GDM1 (cell line): ENCODE data around the gene ABCD3.
"Not testable (repeated sequence)": the region's sequence is repeated elsewhere in the genome, so short reads cannot be mapped to it uniquely, and the experiment has no call there.

Experiments used
- DNase-seq: peaks from one replicate; lab custom pipeline; 2025; lab: John Stamatoyannopoulos, UW

Gene ABCD3

DNA sequence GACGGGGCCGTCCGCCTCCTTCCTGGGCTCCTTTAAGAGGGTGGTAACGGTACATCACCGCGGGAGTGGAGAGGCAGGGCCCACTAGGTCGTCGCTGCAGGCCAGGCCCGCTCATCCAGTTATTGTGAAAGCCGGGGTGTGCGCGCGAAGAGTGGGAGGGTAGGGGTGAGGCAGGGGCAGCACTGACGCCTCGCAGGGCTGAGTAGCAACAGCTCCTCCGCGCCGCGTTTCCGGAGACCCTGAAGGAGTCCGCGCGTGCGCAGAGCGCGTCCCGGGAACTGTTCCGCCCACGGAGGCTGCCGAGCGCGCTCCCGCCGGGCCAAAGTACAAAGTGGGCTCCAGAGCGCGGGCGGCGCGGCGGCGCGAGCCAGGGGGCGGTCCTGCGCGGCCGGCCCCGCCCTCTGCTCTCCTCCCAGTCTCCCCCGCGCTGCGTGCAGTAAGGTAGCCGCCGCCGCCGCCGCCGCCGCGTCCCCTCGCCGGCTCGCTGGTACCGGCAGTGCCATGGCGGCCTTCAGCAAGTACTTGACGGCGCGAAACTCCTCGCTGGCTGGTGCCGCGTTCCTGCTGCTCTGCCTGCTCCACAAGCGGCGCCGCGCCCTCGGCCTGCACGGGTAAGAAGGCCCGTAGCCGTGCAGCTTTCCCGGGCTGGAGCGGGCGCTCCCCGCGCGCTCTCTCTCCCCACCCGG, at the start of gene ABCD3:
TSS of gene ABCD3 (plus strand) at position 412 of the 686 bp plus-strand sequence. CDS start at position 502, 90 bp downstream.
- DNase-seq, result peak; percentile 98

DNA sequence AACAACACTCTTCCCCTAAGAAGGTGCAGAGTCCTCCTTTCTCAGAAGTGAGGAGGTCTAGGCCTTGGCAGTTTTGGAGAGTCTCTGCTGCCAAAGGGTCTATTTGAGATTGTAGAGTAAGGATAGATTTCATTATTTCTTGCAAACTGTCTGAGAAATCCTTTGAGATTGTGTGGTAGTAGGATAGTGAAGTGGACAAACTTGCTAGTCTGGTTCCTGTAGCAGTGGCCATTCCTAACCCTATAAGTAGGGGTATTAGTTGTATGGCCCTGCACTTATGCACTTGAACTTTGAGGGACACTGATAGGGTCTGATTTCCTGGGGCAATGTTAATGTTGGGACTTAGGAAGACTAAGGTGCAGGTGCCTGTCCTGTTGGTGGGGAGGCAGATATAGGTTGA, 45.4 kb upstream of the ABCD3 start:
- not testable (repeated sequence) for DNase-seq

DNA sequence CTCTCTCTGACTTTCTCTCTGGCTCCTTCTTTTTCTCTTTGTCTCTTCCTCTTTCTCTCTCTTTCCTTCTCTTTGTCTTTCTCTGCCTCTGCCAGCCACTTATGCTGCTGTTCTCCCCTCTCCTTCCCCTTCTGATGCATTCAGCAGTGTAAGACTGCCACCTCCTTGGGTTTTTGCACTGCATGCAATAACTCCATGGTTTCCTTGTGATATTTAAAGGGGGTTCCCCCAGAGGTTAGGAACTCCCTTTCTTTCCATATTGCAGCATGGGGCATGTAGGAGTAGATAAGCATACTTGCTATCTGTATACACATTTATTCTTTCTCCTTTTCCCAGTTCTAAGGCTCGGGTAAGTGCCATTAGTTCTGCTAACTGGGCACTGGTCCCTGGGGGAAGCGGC, 44.9 kb upstream of the ABCD3 start:
- DNase-seq, result peak; percentile 12

DNA sequence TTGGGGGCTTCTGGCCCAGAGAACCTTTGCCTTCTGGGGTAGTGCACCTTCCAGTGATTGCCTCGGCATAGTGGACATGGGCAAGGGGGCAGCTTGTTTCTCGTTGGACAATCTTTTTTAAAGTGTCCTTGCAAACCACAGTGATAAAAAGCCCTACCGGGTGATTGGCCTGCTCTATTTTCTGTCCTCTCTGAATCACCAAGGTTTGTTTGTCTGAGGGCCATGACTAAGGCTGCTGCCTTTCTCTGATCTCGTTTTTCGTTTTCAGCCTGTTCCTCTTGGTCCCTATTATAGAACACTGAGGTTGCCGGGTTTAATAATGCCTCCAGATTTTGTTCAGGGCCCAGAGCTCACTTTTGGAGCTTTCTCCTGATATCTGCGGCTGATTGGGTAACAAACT, 42.5 kb upstream of the ABCD3 start:
- not testable (repeated sequence) for DNase-seq

DNA sequence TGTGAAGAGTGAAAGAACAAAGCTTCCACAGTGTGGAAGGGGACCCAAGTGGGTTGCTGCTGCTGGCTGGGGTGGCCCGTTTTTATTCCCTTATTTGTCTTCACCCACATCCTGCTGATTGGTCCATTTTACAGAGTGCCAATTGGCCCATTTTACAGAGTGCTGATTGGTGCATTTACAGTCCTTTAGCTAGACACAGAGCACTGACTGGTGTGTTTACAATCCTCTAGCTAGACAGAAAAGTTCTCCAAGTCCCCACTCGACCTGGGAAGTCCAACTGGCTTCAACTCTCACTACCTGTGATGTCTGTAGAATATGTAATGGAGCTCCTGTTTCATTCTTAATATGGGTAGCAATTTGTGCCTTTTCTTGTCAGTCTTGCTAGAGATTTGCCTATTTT, 39.7 kb upstream of the ABCD3 start:
- not testable (repeated sequence) for DNase-seq

DNA sequence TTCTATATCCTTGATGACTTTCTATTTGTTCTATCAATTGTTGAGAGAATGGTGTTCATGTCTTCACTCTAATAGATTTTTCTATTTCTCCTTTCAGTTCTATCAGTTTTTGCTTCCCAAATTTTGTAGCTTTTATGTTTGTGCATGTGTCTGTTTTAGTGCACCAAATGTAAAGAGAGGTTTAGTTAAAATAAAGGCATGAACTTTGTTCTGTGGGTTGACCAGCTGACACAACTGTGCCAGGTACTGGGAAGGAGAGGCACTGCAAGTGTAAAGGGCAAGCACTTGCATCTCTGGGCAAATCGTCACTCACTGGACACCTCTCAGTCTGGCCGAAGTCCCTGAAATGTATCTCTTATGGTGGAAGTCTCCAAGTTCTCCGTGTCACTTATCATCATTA, 38.6 kb upstream of the ABCD3 start:
- DNase-seq, result no peak

DNA sequence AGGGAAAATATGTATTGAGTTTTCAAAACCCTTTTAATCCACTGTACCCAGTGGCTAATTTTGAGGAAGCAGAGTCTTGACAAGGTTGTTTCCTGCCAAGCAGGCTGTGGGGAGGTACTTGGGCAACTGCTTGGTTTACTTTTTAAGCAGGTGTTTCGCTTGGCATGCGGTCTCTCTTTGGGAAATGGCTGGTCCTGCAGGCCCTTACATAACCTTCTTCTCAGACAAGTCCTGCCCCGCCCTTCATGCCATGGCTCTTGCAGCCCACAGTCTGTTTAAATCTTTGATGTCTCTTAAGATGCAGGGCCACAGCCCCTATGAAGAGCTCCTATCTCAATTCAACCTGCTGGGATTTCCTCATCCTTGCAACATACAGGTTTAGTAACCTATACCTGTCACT, 36.0 kb upstream of the ABCD3 start:
- DNase-seq, result peak; percentile 23

DNA sequence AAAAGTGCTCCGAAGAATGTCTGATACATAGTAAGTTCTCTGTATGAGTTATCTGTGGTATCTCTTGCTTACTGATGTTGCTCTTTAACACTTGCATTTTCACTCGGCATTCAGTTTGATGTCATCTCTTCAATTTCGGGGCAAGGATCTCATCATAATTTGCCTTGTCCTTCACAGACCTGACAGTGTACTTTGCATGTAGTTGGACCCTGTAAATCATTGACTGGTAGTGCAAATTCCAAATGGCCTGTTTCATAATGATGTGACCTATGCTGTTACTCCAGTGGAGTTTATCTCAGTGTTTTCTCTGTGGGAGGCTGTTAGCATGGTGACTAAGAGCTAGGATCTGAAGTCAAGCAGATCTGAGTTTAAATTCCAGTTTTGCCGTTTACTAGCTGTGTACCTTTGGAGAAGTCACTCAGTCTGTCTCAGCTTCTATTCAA, 34.2 kb upstream of the ABCD3 start:
- no peak for DNase-seq

DNA sequence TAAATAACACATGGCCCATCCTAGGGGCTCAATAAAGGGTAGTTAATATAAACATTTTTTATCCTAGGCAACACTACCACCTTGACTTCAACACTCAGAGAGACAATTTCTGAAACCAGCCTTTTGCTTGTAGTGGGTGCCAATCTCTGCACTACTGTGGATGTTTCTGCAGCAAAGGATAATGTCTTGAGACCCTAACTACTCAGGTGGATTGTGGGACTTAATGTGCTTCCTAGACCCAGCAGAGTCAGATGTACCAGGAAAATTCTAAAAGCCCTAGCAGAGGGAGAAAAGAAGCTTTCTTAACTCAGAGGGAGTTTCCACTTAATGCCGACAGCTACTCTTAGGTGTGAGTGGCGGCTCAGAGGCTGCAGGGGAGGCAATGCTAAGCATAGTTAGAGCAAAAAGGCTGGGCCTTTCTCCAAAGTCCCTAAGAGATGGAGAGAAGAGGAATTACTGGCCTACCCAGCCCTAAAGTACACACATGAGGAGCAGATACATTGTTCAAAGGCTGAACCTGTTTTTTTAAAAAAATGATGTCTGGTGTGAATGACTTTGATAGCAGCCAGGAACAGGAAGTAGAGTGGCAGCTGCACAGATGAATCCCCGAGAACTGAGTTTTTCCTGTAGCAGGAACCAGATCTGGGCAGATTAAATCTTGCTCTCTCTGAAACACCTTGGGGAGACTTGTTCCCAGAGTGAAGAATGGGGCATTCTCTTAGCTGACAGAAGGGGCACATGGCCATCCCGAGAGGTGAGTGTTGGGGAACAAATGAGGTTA, 33.5 kb upstream of the ABCD3 start:
- peak; percentile 59 for DNase-seq

DNA sequence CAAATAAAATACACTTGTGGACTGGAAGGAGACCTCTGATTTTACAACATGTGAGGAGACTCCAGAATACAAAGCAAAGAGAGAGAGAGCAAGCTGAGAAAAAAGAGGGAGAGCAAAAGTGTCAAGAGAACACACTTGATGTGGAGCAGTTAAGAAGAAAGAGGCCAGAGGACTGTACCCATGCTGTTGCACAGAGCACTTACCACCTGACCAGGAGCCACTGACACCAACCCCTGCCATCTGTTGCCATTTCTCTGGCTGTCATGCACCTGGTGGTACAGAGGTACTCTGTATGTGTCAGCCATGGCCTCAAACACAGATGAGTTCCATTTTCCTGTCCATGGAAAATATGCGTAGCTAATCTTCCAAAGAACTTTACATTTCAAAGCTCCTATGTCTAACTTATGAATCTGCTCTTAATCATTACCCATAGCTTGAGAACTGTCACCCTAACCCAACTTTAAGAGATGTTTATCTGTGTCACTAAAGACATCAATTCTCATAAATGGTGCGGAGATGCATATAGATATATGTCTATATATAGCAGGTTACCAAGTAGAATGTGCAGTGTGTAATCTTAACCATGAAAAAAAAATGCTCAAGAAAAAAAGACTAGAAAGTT, 32.8 kb upstream of the ABCD3 start:
- no peak for DNase-seq

DNA sequence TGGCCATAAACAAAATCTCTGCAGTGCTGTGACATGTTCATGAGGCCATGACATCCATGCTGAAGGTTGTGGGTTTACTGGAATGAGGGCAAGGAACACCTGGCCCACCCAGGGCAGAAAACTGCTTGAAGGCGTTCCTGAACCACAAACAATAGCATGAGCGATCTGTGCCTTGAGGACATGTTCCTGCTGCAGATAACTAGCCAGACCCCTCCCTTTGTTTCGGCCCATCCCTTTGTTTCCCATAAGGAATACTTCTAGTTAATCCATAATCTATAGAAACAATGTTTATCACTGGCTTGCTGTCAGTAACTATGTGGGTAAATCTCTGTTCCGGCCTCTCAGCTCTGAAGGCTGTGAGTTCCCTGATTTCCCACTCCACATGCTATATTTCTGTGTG, 28.9 kb upstream of the ABCD3 start:
- DNase-seq, result no peak

DNA sequence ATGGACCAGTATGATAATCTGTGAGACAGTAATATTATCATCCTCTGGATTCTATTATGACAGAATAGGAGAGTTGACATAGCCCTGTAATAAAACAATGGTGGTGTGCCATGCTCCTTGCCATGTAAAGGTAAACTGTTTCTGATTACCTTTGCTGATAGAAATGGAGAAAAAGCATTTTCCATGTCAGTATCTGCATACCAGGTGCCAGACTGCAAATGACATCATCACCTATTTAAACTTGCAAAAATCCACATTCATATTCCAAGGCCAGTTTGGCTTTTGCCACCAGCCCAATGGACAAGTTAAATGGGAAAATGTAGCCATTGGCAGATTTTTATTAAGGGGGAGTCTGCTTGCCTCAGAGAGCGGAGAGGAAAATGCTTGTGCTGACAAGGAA, 23.9 kb upstream of the ABCD3 start:
- DNase-seq, result no peak

DNA sequence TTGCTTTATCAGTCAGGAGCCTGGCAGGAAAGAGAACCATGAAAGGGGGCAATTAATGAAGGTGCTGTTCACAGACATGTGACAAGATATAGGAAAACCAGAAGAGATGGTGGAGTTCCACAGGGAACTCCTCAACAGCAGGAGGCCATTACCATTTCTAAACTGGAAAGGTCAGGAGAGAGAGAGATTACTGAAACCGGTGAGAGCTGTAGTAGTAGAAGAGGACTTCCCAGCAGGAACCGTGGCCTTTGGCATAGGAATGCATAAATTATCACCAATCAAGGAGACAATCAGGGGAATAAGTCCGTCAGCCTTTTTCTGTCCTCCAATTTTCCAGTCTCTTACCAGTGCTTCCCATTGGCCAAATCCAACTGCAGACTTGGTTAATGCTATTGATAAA, 23.0 kb upstream of the ABCD3 start:
- no peak for DNase-seq

DNA sequence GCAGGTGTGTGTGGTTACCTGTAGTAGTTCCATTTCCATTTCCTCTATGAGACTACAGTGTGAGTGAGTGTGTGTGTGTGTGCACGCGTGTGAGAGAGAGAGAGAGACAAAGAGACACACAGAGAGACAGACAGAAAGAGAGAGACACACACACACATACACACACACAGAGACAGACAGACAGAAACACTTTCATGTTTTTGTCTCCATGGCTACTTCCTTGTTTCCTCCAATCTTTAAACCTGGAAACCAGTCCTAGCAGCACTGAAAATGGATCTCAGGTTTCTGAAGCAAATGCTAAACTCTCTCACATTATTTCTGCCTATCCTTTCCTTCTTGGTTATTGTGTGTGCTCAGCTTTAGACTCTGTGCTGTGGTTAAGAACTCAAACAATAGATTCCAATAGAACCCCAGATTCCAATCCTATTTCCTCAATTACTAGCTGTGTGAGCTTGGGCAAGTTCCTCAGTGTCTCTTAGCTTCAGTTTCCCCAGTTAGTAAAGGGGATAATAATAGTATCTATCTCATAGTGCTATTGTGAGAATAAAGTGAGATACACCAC, 22.4 kb upstream of the ABCD3 start:
- DNase-seq, result no peak

DNA sequence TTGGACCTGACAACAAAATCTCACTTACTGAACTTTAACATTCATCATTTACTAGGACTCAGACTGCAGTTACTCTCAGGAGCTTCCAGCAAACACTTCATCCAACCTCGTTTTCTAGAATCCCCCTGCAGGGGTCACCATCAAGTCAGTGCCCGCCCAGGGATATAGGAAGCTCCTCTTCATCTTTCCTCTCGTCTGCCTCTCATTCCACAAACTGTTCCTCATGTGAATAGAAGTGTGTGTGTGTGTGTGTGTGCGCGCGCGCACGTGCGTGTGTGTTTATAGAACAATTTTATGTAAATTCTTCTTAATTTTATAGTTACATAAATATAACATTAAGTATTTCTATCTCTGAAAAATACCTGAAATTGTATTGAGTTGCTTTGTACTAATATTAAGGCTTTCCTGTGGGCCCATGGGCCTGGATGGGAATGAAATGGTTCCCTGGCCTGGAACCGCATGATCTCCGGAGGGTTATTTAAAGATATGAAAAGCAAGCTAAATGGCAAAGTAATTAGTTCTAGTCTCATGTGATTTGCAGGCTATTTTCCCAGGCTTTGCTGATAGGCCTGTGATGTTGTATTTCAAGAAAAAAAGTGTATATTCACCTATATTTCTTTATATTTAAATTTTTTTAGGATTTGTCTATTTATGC, 21.7 kb upstream of the ABCD3 start:
- DNase-seq, result no peak

DNA sequence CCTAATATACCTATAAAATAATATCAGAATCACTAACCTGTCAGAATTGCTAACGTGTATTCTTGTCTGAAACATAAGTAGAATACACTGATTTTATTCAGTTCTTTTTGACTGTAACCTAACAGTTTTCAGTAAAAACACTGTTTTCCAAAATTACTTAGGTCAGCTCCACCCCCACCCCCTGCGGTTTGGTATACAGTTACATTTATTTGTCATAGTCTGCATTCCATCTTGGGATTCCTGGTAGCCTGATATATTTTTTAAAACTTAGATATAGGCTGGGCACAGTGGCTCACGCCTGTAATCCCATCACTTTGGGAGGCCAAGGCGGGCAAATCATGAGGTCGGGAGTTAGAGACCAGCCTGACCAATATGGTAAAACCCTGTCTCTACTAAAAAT, 19.8 kb upstream of the ABCD3 start:
- DNase-seq, result no peak

DNA sequence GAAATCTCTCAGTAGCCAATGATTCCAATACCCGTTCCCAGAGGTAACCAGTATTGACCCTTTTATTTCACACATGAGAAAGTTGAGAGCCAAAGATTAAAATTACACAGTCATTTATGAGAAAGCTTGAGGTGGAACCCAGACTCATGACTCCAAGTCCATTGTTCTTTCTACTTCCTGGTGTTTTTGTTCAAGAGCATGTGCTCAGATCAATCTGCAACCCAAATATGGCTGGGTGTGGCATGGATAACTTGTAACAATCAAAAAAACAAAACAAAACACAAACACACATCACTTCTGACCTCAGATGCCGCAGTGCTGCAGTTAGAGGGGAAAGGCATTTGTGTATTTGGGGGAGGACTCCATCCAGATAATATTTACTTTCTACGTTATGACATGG, 18.7 kb upstream of the ABCD3 start:
- DNase-seq, result no peak

DNA sequence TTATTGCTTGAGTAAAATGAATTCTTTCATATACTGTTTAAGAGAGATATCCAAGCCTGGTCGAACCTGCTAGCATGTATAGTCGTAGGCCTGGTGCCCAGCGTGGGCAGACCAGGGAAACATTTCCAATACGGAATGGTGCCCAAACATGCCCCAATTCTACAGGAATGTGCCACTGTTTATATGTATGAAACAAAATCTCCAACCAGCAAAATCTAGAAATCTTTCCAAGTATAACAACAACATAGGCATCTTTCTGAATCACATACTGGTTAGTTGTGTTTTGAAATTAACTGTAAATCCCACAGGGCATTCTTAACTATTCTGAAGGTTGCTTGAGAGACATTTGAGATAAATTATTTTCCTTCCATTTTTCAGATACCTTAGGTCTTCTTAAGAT, 17.0 kb upstream of the ABCD3 start:
- DNase-seq, result no peak

DNA sequence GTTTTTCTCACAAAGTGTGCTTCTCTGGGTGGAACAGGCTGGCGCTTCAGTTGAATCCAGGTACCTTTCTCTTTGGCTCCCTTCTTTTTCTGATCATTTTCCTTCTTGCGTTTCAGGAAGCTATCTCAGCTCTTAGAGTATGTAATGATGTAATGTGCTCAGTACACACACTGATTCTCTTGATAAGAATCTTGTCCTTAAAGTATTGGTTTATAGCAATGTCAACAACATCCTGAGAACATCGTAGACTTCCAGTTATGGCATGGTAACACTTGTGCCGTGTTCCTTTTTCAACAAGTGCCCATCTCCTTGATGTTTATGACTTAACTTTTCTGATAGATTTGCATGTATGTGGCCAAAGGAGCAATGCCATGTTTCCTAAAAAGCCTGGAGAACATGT, 11.7 kb upstream of the ABCD3 start:
- DNase-seq, result no peak

DNA sequence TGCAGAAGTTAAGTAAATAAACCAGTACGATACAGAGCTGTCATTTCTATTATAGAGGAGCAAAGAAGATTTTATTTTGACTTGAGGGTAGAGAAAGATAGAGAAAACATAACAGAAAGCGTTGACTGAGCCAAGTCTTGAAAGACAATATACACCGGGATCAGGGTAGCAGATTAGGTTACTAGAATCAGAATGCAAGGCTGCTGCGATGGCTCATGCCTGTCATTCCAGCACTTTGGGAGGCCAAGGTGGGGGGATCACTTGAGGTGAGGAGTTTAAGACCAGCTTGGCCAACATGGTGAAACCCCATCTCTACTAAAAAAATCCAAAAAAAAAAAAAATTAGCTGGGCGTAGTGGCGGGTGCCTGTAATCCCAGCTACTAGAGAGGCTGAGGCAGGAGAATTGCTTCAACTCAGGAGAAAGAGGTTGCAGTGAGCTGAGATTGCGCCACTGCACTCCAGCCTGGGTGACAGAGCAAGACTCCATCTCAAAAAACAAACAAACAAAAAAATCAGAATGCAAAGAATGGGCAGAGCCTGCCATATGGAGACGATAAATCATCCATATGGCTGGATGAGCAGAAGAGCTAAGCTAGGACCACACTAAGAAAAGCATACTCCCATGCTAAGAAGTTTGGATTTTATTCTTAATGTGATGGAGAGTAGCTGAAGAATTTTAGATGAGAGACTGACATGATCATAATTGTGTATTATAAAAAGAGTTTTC, 9.9 kb upstream of the ABCD3 start:
- no peak for DNase-seq

DNA sequence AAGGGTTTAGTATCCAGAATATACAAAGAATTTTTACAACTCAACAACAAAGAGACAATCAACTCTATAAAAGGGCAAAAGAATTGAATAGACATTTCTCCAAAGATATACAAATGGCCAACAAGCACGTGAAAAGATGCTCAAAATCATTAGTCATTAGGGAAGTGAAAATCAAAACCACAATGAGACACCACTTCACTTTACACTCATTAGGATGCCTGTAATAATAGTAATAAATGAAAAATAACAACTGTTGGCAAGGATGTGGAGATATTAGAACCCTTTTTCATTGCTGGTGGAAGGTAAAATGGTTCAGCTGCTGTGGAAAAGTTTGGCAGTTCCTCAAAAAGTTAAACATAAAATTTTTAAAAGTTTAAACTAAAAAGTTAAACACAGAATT, 7.0 kb upstream of the ABCD3 start:
- DNase-seq, result no peak

DNA sequence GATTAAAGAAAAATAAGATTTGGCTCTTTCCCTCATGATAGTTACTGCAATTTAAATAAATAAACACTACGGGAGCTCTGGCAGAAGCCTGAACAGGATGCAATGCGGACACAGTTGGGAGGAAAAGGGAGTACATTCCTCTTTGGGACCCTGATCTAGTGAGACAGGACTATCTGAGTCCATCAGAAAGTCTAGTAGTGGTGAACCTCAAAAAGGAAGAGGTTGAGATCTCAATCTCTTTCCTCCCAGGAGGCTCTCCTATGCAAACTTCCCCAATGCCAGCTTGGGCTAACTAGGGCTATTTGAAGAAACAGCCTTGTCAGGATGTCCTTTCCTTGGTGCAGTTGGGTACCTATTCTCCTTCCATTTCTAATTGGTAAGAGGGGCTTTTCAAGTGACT, 4.9 kb upstream of the ABCD3 start:
- DNase-seq, result peak; percentile 78
